Right atrium auricular region (tissue), 2 donors: ENCODE measurements around the gene C1QTNF2. TPM values are rescaled to one million over a fixed set of nuclear protein-coding genes. Genes with fewer than 3 reads are reported as not detected.
"Not testable (repeated sequence)": the region's sequence is repeated elsewhere in the genome, so short reads cannot be mapped to it uniquely, and the experiment has no call there.

Experiments used
- DNase-seq: peaks from one replicate; pipeline ENCODE4 v3.0.0-alpha.2; 2019; ENCODE audit warnings: low spot score
- H3K27ac ChIP-seq, 2 donors: fragments of 200-600 bp; sonication (generic); 1 replicate in 1 of 2; 2 replicates in 1 of 2; pipeline ENCODE4 v1.5.1; 2016 to 2019
- H3K27me3 ChIP-seq, 2 donors: fragments of 200-600 bp; sonication (generic); one replicate each; pipeline versions ENCODE4 v1.5.1 to v1.6.0; 2017 to 2019
- H3K36me3 ChIP-seq: fragments of 200-600 bp; sonication (generic); one replicate; pipeline ENCODE4 v1.5.1; 2016
- H3K4me1 ChIP-seq, 2 donors: fragments of 200-600 bp; sonication (generic); one replicate each; pipeline versions ENCODE4 v1.5.1 to v1.6.0; 2017 to 2019
- H3K4me3 ChIP-seq, 2 donors: fragments of 200-600 bp; sonication (generic); 1 replicate in 1 of 2; 2 replicates in 1 of 2; pipeline ENCODE4 v1.5.1; 2017 to 2019; ENCODE audit warnings: mild to moderate bottlenecking in 1 of 2, moderate library complexity in 1 of 2
- H3K9me3 ChIP-seq, 2 donors: fragments of 200-600 bp; sonication (generic); one replicate each; pipeline ENCODE4 v1.5.1; 2019
- total RNA-seq, 2 donors: library from RNA; depleted of rRNA; stranded (reverse); fragments of >200 nt; gene quantifications; one replicate each; pipeline ENCODE4 v1.1.0, GENCODE V29; 2016
- TF ChIP-seq, protein P1 (sequence below), 2 donors: fragments of 200-600 bp; sonication (generic); IDR thresholded peaks; one replicate each; pipeline ENCODE4 v1.5.1; 2019; ENCODE audit warnings: antibody characterized with exemption in 2 of 2

The C1QTNF2 gene
- total RNA-seq, 2 donors from 2014 or later, result 1.5 to 2.2 TPM

DNA sequence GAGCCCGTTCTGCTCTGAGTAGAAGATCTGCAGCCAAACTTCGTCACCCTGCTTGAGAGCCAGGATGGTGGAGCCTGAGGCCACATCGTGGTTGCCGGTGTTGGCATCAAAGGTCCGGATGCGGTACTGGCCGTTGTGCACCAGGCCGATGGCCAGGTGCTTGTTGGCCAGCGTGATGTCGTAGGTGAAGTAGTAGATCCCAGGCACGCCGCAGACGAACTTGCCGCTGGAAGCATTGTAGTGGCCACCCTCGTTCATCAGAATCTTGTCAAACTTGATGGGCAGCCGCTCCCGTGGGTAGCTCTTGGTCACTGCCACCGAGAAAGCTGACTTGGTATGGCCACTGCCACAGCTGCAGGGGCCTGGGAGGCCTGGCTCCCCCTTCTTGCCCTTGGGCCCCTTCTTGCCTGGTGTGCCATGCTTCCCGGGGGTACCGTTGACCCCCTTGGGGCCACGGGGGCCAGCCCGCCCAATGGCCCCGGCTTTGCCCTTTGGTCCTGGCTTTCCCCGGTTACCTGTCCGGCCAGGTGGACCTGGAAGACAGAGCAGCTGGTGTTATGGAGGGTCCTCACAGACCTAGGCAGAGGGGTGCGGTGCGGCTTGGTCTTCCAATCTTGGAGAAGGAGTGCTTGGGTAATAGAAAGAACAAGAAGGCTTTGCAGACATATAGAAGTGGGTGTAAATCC lies 21.0 kb downstream of the C1QTNF2 start:
- TF ChIP-seq, protein P1, sequence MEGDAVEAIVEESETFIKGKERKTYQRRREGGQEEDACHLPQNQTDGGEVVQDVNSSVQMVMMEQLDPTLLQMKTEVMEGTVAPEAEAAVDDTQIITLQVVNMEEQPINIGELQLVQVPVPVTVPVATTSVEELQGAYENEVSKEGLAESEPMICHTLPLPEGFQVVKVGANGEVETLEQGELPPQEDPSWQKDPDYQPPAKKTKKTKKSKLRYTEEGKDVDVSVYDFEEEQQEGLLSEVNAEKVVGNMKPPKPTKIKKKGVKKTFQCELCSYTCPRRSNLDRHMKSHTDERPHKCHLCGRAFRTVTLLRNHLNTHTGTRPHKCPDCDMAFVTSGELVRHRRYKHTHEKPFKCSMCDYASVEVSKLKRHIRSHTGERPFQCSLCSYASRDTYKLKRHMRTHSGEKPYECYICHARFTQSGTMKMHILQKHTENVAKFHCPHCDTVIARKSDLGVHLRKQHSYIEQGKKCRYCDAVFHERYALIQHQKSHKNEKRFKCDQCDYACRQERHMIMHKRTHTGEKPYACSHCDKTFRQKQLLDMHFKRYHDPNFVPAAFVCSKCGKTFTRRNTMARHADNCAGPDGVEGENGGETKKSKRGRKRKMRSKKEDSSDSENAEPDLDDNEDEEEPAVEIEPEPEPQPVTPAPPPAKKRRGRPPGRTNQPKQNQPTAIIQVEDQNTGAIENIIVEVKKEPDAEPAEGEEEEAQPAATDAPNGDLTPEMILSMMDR (IDR thresholded peaks at IDR 0.05), result no peak
- Histone ChIP-seq H3K4me3 (no peak overlapping the region), H3K27me3 (no peaks in the 10 kb centered on the region), H3K36me3 (no peaks in the 10 kb centered on the region), H3K9me3 (no peaks in the 10 kb centered on the region), H3K27ac (no peak overlapping the region), H3K4me1 (peaks cover 0 to 9% of the 10 kb centered on the region in 2 donors)
- DNase-seq, result no peak

DNA sequence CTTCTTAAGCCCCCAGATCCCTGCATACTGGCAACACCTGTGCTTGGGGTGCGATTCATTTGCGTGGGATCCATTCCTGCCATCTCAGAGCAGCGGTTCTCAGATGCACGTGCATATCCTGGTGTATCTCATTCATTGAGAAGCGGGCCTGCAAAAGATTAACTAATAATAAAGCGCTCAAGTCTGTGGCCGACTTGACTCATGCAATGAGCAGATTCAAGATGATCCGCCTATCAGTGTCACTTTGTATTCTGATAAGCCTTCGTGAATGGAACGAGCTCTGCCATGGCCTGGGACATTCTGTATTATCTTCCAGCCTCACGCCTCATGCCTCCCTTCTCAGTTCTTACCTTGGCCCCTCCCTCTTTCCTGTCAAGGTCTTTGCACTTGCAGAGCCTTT lies 22.3 kb downstream of the C1QTNF2 start:
- H3K27me3 ChIP-seq, result no peaks in the 10 kb centered on the region
- peaks cover 0 to 9% of the 10 kb centered on the region in 2 donors for H3K4me1 ChIP-seq
- TF ChIP-seq, protein P1 (IDR thresholded peaks at IDR 0.05), result no peak
- H3K4me3 ChIP-seq, result no peak overlapping the region
- no peaks in the 10 kb centered on the region for H3K9me3 ChIP-seq
- no peak overlapping the region for H3K27ac ChIP-seq
- DNase-seq, result no peak
- no peaks in the 10 kb centered on the region for H3K36me3 ChIP-seq

DNA sequence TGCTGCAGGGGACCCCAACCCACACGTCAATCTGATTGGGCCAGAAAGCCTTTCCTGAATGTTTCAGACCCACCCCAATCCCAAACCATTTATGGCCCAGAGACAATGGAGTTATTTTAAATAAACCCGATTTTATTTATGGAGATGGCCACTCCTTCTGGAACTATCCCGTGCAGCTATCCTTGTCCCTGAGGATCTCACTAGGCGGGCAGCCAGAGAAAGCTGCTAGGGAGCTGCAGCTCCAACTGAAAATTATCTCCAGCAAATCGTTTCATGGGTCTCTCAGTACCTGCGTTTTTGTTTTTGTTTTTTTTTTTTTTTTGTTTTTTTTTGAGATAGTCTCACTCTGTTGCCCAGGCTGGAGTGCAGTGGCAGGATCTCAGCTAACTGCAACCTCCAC lies 23.0 kb downstream of the C1QTNF2 start:
- DNase-seq, result no peak

DNA sequence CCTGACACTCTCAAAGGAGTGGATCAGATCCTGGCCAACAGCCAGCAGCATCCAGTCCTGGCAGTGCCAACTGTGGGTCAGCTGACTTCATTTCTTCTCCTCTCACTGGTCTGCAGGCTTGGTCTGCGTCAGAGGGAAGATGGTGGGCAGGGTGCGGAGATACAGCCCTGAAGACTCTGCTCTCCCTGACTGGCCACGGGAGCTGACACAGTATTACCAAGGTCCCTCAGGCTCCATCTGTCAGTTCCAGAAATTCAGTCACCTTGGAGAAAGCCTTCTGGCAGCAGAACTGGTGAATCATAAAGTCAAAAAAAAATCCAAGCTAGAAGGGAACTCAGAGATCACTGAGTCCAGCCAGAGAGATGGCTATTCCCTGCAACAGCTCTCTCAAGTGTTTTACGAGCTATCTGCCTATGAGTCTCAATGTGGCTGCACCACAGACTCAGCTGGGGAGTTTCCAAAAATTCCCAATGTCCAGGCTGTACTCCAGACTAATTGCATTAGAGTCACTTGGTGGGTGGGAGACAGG lies 27.9 kb downstream of the C1QTNF2 start:
- no peaks in the 10 kb centered on the region for H3K27me3 ChIP-seq
- H3K4me3 ChIP-seq, result no peak overlapping the region
- TF ChIP-seq, protein P1 (IDR thresholded peaks at IDR 0.05), result no peak
- no peak overlapping the region for H3K27ac ChIP-seq
- no peak for DNase-seq
- H3K4me1 ChIP-seq, result peaks cover 0 to 9% of the 10 kb centered on the region in 2 donors
- no peaks in the 10 kb centered on the region for H3K36me3 ChIP-seq
- H3K9me3 ChIP-seq, result no peaks in the 10 kb centered on the region

More for the DNA sequence above, 23.0 kb downstream of the C1QTNF2 start:
- H3K4me3 ChIP-seq, result no peak overlapping the region
- no peaks in the 10 kb centered on the region for H3K27me3 ChIP-seq
- H3K36me3 ChIP-seq, result no peaks in the 10 kb centered on the region
- H3K9me3 ChIP-seq, result no peaks in the 10 kb centered on the region
- TF ChIP-seq, protein P1 (IDR thresholded peaks at IDR 0.05), result no peak
- peaks cover 0 to 9% of the 10 kb centered on the region in 2 donors for H3K4me1 ChIP-seq
- no peak overlapping the region for H3K27ac ChIP-seq

DNA sequence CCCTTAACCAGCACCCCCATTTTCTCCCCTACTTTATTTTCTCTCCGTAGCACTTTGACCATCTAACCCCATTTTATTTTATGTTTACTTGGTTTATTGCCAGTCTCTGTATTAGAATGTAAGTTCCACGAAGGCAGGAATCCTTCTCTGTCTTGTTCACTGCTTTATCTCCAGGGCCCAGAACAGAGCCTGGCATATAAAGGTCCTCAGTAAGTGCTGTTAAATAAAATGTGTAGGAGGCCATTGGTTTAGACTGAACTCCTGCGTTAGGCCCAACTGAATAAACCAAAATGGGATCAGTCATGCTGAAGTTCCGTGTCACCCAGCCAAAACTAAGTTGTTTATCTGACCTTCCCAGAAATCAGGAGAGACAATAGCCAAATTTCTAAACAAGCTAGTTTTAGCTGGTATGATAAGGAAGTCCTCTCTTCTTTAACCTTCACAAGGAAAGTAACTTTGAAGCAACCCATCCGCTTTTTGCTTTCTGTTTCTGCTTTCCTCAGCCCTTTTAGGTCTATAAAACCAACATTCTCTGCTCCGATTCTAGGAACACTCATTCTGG lies 29.0 kb downstream of the C1QTNF2 start:
- Histone ChIP-seq H3K27me3 (no peaks in the 10 kb centered on the region), H3K27ac (no peak overlapping the region), H3K4me3 (no peak overlapping the region), H3K4me1 (peaks cover 0 to 9% of the 10 kb centered on the region in 2 donors), H3K36me3 (no peaks in the 10 kb centered on the region), H3K9me3 (no peaks in the 10 kb centered on the region)
- DNase-seq, result no peak
- TF ChIP-seq, protein P1 (IDR thresholded peaks at IDR 0.05), result no peak

DNA sequence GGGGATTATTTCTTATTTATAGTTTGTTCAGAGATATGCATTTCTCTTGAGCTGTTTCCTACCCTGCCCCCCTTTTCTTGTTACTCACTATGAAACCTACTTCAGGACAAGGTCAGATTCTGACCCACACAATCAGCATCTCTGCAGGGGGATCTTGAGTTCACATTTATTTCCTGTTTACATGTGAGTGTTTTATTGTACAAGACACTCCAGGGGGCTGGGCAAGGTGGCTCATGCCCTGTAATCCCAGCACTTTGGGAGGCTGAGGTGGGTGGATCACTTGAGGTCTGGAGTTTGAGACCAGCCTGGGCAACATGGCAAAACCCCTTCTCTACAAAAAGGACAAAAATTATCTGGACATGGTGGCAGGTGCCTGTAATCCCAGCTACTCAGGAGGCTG lies 29.9 kb downstream of the C1QTNF2 start:
- not testable (repeated sequence) for H3K36me3 ChIP-seq, H3K27ac ChIP-seq, H3K4me1 ChIP-seq, H3K27me3 ChIP-seq, H3K9me3 ChIP-seq, H3K4me3 ChIP-seq, DNase-seq
